ENCODE results near the gene OR5K3.
"Not testable (repeated sequence)": the region's sequence is repeated elsewhere in the genome, so short reads cannot be mapped to it uniquely, and the experiment has no call there.

The OR5K3 gene, protein sequence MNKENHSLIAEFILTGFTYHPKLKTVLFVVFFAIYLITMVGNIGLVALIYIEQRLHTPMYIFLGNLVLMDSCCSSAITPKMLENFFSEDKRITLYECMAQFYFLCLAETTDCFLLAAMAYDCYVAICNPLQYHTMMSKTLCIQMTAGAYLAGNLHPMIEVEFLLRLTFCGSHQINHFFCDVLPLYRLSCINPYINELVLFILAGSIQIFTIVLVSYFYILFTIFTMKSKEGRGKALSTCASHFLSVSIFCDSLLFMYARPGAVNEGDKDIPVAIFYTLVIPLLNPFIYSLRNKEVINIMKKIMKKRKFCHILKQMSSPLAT

DNA sequence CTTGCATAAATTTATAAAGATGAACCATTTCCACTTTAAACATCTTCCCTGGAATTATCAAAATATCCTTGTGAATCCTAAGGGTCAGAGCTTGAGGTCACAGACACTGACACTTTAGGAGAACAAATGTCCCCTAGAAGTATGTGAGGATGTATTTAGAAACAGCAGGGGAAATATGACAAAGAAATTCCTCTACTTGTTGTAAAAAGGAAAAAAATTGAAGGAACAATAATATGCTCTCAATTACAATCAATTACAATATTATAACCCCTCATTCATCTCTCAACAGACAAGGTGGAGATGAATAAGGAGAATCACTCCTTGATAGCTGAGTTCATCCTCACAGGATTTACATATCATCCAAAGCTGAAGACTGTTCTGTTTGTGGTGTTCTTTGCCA, at the start of gene OR5K3:
TSS of gene OR5K3 (plus strand) at position 301 of the 400 bp plus-strand sequence. CDS start at position 301, 0 bp downstream.
- no peak for DNase-seq (ENCODE audit: low spot score)

DNA sequence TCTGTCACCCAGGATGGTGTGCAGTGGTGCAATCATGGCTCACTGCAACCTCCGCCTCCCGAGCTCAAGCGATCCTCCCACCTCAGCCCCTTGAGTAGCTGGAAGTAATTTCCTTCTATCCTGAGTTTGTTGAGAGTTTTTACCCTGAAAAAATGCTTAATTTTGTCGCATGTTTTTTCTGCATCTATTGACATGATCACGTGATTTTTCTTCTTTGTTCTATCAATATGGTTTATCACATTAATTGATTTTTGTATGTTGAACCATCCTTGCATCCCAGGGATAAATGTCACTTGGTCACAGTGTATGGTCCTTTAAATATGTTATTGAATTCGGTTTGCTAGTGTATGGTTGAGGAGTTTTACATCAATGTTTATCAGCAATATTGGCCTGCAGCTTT, 48.7 kb upstream of the OR5K3 start:
- no peak for DNase-seq (ENCODE audit: low spot score)

DNA sequence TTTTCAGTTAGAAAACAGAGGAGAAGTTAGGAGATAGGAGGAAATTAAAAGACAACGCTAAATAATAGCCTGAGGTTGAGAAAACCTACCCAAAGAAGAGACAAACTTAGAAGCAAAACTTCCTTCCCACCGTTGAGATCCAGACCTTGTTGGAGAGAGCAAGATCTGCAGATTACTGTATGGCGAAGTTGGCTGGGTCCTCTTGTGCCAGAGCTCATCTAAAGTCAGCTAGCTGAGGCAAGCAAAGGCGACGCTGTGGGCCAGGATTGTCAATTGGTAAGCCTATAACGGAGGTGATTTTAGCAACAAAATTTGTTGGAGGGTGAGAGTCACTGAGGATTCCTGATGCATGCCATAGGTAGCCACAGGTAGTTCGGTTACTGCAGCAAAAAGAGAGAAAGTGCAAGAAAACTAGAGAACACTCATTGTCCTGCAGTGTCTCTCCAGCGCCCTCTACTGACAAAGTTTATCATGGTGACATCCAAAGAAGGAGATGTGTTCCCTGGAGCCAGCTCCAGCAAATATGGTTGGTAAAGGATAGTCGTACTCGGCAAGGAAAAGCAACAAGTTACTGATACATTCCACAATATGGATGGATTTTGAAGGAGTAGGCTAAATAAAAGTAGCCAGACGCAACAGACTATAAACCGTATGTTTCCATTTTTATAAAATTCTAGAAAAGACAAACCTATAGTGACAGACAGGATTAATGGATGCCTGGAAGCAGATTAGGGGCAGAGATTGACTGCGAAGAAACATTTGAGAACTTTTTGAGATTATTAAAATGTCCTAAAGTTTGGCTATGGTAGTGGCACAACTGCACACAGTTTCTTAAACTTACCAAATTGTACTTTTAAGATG, 46.6 kb upstream of the OR5K3 start:
- DNase-seq (ENCODE audit: low spot score) = peak; percentile 36

DNA sequence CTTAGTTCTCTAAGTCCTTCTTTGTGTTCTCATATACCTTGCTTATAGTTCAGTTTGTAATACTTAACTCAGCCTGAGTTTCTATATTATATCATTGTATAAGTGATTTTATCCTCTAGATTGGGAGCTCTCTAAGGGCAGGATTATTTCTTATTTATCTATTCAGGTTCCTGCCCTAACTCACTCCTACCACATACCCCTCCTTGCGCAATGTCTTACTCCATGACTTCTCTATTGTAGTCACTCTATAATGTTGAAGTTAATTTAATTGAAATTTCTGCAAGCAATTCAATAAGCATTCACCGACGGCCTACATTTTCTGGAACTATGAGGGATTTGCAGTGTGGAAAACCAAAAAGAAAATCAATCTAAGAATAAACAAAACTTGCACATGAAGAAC, 40.4 kb upstream of the OR5K3 start:
- DNase-seq (ENCODE audit: low spot score) = no peak

DNA sequence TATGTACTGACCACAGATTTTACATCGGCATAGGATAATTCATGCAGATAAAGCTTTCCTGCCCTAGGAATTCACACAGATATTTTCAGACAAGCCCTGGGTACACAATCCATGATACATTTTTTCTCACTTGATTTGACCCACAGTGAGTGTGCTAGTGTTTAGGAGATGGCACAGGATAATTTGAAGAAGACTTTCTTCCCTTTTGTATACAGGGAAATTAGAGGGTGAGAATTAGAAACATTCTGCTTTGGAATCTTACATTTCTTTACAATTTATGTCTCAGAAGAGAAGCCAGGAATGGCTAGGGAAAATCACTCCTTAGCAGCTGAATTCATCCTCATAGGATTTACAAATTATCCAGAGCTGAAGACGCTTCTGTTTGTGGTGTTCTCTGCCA, 36.9 kb upstream of the OR5K3 start, which contains the start of gene OR5K4:
TSS of gene OR5K4 (plus strand) at position 301 of the 400 bp plus-strand sequence. CDS start at position 301, 0 bp downstream.
- DNase-seq (ENCODE audit: low spot score) = no peak

DNA sequence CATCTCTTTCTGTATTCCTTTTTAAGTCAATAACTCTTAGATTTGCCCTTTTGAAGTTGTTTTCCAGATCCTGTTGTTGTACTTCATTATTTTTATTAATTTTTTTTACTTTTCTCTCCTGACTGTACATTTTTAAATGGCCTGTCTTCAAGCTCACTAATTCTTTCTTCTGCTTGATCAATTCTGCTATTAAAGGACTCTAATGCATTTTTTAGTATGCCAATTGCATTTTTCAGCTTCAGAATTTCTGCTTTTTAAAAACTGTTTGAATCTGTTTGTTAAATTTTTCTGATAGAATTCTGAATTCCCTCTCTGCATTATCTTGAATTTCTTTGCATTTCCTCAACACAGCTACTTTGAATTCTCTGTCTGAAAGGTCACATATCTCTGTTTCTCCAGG, 31.2 kb upstream of the OR5K3 start:
- no peak for DNase-seq (ENCODE audit: low spot score)

DNA sequence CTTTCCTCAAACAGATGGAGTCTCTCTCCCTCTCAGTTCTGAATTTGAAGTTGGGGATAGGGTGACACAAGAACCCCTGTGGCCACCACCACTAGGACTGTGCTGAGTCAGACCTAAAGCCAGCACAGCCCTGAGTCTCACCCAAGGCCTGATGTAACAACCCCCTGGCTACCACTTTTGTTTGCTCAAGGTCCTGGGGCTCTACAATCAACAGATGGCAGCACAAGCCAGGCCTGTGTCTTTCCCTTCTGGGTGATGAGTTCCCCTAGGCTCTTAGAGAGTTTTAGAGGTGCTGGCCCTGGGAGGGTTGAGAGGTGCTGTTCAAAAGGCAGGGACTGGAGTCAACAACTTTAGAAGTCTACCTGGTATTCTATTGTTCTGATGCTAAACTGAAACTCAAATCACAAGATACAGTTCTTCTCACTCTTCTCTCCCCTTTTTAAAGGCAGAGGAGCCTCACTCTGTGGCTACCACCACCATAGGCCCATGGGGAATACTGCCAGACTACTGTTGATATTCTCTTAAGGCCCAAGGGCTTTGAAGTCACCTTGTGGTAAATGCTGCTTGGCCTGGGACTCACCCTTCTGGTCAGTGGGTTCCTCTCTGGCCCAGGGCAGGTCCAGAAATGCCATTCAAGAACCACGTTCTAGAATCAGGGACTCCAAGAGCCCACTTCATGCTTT, 30.3 kb upstream of the OR5K3 start:
- no peak for DNase-seq (ENCODE audit: low spot score)

DNA sequence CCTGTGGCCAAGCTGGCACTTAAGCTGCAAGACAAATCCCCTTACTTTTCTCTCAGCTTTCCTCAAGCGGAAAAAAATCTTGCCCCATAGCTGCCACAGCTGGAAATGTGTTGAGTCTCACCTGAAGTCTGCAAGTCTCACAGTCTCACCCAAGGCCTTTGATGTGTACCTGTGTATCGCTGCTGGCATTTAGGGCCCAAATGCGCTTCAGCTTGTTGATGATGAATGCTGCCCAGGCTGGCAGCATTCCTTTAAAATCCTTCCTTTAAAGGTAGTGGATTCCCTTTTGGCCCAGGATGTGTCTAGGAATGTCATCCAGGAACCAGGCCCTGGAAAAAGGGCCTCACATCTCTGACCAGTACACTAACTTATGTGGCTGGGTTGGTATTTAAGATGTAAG, 29.8 kb upstream of the OR5K3 start:
- no peak for DNase-seq (ENCODE audit: low spot score)

DNA sequence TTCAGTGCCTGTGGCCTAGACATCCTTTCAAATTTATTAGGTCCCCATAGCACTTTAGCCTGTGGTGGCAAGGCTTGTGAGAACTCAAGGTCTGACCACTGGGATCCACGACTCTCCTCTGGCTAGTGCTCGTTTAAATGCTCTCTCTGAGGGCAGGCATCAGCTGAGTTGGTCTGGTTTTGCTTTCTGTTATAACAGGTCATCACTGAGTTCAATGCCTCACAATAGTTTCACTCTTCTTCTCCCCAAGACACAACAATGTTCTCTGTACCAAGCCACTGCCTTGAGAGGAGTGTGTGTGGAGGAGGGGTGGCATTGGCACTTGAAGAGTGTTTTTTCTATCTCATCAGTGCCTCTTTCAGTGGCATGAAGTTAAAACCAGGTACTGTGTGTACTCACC, 29.2 kb upstream of the OR5K3 start:
- no peak for DNase-seq (ENCODE audit: low spot score)

DNA sequence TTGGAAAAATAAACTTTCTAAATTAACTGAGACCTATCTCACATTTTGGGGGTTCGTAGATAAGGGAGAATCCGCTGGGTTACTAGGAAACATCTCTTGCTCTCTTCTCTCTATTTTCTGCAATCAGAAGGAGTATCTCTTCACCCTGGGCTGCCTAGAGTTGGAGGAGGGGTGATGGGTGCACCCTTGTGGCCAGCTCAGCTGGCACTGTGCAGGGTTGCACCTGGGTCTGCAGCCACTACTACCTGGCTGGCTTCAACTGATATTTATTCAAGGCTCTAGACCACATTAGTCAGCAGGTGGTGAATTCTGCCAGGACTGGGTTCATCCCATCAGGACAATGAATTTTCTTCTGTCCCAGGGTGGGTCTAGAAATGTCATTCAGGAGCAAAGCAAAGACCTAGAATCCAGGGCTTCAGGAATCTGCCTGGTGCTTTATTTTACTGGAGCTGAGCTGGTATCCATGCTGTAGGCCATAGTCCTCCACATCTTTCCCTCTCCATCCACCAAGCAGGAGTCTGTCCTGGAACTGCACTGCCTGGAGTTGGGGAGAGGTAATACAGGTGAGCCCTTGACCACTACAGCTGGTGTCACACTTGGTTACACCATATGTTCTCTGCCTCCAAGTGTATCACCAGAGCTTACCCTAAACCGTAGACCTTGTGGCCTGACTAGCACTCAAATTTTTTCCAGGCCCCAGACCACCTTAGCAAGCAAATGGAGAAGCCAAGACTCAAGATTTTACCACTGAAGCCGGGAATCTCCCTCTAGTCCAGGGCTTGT, 22.8 kb upstream of the OR5K3 start:
- no peak for DNase-seq (ENCODE audit: low spot score)

DNA sequence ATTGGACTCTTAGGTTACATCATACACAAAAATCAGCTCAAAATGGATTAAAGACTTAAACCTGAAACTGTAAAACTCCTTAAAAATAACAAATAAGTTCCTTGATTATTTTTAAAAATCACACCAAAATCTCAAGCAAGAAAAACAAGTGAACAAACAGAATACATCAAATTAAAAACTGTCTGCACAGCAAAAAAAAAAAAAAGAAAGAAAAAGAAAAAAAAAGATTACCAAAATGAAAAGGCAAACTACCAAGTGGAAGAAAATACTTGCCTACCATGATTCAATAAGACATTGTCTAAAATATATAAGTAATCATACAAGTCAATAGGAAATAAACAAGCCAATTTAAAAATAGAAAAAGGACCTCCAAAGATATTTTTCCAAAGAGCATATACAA, 19.3 kb upstream of the OR5K3 start:
- no peak for DNase-seq (ENCODE audit: low spot score)

DNA sequence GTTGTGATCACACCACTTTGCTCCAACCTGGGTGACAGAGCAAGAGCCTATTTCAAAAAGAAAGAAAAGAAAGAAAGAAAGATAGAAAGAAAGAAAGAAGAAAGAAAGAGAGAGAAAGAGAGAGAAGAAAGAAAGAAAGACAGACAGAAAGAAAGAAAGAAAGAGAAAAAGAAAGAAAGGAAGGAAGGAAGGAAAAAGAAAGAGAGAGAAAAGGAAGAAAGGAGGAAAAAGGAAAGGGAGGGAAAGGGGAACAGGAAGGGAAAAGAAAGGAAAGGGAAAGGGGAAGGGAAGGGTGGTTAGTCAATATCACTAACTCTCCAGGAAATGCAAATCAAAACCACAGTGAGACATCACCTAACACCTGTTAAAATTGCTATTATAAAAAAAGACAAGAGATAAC, 18.6 kb upstream of the OR5K3 start:
- no peak for DNase-seq (ENCODE audit: low spot score)

DNA sequence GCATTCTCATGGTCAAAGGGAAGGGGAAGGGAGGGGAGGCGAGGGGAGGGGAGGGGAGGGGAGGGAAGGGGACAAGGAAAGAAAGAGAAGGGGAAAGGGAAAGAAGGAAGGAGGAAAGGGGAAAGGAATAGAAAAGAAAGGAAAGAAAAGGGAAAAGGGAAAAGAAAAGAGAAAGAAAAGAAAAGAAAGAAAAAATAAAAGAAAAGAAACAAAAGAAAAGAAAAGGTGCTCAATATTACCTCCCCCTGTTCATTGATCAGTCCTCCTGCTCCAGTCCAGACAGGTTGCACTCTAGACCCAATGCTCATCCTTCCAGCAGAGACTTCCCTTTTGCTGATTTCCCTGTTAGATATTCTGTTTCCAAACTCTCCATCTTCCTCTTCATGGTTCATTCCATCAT, 18.0 kb upstream of the OR5K3 start:
- DNase-seq (ENCODE audit: low spot score) = no peak

DNA sequence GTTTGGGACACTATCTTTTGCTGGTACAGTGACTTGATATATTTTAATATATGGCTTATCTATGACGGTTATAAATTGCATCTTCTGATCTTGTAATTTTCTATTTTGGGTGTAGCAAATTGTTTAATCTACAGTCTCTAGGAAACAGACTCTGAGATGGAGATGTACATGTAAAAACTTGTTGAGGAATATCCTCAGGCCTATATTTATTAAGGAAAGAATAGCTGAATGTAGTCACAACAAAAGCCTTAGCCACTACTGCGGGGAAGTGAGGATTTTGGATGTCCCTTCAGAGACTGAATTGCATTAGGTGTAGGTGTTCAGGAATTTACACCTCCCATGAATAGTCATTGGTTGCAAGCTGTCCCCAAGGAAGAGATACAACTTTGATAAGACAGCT, 13.8 kb upstream of the OR5K3 start:
- DNase-seq (ENCODE audit: low spot score) = no peak

DNA sequence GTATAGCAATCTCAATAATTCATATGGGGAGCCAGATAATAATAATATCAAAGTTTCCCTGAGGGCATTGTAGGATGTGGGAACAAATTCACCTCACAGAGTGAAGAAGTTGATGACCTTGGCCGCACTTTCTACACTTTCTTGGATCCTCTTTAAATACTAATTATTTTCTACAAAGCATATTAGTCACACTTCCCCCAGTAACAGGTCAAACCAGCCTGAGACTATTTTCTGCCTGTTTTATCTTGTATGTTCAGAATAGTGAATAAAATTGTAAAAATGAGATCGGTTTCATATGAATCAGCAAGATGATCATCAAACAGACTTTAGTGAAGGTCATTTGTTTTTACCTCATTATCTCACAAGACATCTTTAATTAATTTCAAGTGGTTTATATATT, 2.3 kb upstream of the OR5K3 start:
- no peak for DNase-seq (ENCODE audit: low spot score)

DNA sequence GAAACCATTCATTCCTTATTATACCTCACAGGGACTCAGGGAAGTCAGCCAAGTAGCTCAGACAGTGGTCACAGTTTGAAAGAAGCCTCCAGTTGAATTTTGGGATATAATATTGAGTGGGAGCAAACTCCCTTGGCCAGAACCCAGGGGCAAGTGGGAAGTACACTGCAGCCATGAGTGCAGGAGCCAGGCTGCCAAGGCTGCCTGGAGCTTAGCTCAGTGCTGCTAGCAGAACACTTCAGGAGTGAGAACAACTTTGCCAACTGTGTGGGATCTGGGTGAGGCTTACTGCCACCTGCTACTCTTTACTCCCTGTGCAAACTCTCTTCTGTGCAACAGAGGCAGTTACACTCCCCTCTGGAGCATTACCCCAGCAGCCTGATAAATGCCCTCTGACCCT, 4.6 kb downstream of the OR5K3 start:
- no peak for DNase-seq (ENCODE audit: low spot score)

DNA sequence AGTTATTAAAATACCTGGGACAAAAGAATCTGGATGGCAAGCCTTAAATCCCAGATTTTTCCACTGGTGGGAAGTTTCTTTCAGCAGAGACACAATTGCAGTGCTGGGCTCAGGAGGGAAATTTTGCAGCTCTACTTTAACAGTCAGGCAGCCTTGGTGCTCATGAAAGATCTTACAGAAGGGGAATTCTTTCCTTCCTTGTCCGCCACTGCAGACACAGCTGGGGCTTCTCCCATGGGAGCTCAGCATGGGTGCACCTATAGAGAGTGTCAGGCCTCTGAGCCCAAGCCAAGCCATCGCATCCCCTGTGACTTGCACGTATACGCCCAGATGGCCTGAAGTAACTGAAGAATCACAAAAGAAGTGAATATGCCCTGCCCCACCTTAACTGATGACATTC, 6.0 kb downstream of the OR5K3 start:
- not testable (repeated sequence) for DNase-seq (ENCODE audit: low spot score)

DNA sequence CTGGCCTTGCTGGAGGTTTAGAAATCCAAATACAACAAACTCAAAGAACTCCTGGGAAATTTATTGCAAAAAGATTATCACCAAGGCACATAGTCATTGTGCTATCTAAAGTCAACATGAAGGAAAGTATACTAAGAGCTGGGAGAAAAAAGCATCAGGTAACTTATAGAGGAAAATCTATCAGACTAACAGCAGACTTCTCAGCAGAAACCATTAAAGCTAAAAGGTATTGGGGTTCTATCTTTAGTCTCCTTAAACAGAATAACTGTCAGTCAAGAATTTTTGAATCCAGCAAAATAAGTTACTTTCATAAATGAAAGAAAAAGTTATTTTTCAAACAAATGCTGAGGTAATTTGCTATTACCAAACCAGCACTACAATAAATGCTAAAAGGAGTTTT, 8.0 kb downstream of the OR5K3 start:
- no peak for DNase-seq (ENCODE audit: low spot score)

DNA sequence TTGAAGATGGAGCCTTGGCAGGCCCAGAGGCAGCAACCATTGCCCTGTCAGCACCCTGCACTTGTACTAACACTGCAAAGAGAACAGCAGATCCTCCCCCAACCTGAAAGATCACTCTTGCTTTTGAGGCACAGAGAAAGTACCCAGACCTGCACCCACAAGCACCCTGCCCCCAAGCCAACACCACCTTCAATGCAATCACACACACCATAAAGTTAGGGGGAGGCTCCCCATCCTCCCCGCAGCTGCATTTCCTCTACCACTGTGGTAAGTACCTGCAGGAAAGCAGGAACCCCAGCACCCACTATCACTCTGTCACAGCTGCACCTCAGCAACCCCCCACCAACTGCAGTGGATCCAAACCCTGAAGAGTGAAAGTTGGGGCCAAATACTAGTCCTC, 12.0 kb downstream of the OR5K3 start:
- DNase-seq (ENCODE audit: low spot score) = no peak

DNA sequence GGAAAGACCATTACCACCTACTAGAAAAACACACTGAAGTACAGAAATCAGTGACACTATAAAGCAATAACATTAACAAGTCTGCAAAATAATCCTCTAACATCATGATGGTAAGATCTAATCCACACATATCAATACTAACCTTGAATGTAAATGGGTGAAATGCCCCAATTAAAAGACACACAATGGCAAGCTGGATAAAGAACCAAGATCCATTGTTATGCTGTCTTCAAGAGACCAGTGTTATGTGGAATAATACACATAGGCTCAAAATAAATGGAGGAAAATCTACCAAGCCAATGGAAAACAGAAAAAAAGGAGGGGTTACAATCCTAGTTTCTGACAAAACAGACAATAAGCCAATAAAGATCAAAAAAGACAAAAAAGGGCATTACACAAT, 13.5 kb downstream of the OR5K3 start:
- no peak for DNase-seq (ENCODE audit: low spot score)

DNA sequence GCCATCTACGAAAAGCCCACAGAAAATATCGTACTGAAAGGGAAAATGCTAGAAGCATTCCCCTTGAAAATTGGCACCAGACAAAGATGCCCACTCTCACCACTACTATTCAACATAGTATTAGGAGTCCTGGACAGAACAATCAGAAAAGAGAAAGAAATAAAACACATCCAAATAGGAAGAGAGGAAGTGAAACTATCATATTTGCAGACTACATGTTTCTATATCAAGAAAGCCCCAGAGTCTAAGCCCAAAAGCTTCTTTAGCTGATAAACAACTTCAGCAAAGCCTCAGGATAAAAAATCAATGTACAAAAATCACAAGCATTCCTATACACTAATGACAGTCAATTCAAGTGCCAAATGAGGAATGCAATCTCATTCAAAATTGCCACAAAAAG, 15.6 kb downstream of the OR5K3 start:
- no peak for DNase-seq (ENCODE audit: low spot score)

DNA sequence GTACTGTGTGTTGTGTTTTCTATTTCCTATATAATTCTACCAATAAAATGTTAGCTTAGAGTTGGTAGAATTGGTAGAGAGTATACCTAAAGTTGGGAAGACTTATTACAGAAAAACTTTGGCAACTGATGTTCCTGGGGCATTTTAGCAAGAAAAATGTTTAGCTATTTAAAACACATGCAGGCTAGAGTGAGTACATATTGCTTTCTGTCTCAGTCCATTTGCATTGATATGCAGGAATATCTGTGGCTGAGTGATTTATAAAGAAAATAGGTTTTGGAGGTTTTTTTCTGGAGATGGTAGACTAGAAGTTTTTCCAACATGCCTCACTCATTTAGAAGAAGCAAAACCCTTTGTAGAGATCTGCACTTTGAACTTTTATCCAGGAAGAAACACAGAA, 42.1 kb downstream of the OR5K3 start:
- DNase-seq (ENCODE audit: low spot score) = no peak

All from SW480 (cell line).